Stimulated activated naive CD4-positive, alpha-beta T cell treated with Interleukin-2 at 50 U/mL for 16 hours (primary cell): ENCODE measurements around the gene SYTL2.

Experiments used
- DNase-seq: peaks from one replicate; lab custom pipeline; 2025; lab: John Stamatoyannopoulos, UW

The SYTL2 gene

DNA sequence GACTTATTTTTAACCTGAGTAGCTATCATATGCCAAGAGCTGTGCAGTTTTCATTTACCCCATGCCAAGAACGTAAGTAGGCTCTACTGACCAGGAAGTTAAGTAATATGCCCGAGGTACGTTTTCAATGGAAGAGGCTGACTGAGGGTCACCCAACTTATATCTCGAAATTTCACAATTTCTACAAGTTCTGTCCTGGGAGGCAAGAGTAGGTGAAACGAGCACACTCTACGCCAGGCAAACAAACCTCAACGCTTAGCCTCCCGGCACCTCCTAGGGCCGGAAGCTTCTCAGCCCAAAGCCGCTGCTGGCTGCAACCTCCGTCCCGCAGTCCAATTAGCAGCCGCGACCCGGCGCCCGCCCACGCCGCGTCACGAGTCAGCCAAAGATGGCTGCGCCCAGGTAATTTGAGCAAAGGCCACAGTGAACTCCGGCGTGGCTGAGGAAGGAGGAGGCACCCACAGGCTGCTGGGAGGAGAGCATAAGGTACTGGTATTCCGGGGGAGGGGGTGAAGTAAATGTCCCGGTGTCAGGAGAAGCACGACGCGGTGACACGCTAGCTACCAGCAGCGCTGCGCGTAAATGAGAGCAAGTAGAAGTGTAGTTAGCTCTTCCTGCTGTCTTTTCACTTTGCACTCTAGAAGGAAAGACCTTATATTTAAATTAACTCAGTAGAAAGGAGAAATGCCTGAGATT, 163.2 kb downstream of the SYTL2 start, which contains the start of gene TMEM126A:
TSS of gene TMEM126A (plus strand) at position 364 of the 696 bp plus-strand sequence. CDS start 2,289 bp downstream, outside the sequence.
- peak; percentile 90 for DNase-seq

DNA sequence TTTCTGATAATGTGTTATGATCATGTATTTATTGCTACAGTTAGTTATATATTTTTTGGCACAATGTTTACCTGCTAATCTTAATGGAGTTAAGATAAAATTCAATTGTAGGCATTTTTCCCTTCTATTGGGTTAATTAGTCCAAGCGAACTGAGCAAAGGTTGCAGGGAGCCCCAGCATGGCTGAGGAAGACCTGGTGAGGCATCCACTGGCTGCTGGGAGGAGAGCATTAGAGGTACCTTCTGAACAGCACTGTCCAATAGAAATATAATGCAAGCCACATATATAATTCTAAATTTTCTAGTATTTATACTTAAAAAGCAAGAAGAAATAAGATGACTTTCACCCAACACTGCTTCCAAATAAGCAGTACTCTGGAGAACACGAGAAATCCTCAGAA, 163.9 kb downstream of the SYTL2 start:
- DNase-seq = no peak
